GM13977 (cell line): Measurements from ENCODE around the gene FBXL5.
A peak's percentile ranks its signal among the peaks of the same experiment; 100 is the strongest.

Experiments used
- DNase-seq: peaks from one replicate; pipeline ENCODE4 v3.0.0; 2012; ENCODE audit warnings: low spot score
- in situ Hi-C: fragments of 300-500 bp; cut with MboI; formaldehyde crosslinking; loops from one replicate; pipeline ENCODE4 v1.12.0; 2022; ENCODE audit warnings: low sequenced_read_pairs, low pct_unique_long_range_greater_than_20kb, mixed read lengths, inconsistent platforms; ENCODE audit not compliant: unreplicated experiment
- TF ChIP-seq, protein P1 (sequence below): IDR thresholded peaks from 2 replicates; pipeline ENCODE4 v1.5.1; 2012; ENCODE audit warnings: mild to moderate bottlenecking, control low read depth; ENCODE audit not compliant: insufficient read depth; ENCODE audit errors: extremely low read depth, missing control alignments

The FBXL5 gene

DNA sequence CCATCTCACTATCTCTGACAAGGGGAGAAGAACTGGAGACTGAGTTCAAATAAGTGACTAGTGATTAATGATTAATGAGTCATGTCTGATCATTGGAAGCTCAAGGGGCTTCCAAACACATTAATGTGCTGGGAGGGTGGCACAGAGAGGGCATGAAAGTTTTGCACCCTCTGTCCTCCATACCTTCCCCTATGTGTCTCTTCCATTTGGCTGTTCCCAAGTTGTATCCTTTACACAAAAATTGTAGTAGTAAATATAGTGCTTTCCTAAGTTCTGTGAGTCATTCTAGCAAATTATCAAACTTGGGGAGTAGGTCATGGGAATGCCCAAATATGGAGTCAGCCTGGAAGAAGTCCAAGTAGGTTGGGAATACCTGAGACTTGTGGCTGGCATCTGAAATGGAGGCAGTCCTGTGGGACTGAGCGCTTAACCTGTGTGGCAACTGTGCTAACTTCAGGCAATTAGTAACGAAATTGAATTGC lies 22.4 kb upstream of the FBXL5 start:
- DNase-seq, result no peak
- TF ChIP-seq, protein P1, sequence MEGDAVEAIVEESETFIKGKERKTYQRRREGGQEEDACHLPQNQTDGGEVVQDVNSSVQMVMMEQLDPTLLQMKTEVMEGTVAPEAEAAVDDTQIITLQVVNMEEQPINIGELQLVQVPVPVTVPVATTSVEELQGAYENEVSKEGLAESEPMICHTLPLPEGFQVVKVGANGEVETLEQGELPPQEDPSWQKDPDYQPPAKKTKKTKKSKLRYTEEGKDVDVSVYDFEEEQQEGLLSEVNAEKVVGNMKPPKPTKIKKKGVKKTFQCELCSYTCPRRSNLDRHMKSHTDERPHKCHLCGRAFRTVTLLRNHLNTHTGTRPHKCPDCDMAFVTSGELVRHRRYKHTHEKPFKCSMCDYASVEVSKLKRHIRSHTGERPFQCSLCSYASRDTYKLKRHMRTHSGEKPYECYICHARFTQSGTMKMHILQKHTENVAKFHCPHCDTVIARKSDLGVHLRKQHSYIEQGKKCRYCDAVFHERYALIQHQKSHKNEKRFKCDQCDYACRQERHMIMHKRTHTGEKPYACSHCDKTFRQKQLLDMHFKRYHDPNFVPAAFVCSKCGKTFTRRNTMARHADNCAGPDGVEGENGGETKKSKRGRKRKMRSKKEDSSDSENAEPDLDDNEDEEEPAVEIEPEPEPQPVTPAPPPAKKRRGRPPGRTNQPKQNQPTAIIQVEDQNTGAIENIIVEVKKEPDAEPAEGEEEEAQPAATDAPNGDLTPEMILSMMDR, result no peak
- in situ Hi-C loops, result no loop called here

DNA sequence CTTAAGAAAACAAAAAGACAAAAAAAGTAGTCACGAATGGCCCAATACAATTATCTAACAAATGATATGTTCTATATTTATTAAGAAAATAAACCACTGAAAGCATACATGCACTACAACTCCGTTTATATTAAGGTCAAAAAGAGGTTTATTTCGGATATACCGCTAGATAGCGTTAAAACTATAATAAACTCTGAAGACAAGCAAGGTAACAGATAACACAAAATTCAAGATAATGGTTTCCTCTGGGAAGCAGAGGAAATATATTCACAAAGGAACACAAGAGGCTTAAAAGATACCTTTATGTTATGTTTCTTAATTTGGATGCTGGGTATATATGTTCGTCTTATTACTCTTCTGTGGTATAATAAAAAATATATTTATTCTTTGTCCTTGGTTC lies 21.7 kb upstream of the FBXL5 start:
- no peak for DNase-seq
- in situ Hi-C loops, result no loop called here
- TF ChIP-seq, protein P1, result no peak

DNA sequence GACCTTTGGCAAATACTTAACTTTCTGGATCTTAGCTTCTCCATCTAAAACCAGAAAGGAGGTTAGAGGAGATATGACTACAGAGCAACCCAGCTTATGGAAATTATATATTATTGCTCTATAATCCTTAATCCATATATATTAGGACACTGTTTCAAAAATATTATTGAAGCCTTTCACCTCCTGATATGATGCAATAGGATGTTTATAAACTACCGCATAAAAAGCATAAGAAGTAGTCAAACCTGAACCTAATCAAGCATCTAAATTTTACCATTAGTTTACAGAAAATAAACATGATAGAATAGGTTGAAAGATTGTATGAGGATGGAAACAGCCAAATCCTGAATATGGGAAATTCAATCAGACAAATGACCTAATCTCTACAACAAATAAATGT lies 20.9 kb upstream of the FBXL5 start:
- no peak for DNase-seq
- TF ChIP-seq, protein P1, result no peak
- in situ Hi-C loops, result no loop called here

DNA sequence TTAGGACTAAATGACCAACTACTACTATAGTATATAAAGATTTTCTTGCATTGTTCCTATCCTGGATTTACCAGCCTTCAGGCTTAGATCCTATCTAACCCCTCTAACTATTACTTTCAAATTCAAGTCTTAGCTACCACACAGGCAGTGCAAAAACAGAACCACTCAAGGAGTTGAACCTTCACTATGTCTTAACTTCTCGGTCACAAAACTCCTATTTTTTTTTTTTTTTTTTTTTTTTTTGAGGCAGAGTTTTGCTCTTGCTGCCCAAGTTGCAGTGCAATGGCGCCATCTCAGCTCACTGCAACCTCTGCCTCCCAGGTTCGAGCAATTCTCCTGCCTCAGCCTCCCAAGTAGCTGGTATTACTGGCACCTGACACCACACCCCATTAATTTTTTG lies 20.2 kb upstream of the FBXL5 start:
- no peak for DNase-seq
- in situ Hi-C loops, result no loop called here
- TF ChIP-seq, protein P1, result peak; percentile 2

DNA sequence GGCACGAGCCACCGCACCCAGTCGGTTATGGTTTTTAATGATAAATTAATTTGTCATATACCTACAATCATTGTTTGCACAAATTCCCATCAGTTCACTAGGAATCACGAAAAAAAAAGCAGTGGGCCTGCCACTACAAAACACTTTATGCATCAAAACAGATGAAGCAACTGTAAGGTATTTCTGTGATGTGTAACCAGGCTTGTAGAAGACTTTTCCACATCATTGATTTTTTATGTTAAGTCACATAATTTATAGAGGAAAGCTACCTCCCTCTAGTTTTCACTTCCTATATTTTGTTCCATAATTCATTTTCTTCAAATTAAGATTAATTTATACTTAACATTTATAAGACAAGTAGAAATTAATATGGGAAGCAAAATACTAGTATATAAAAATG lies 19.8 kb upstream of the FBXL5 start:
- TF ChIP-seq, protein P1, result no peak
- in situ Hi-C loops, result loop anchor here (25.0 kb wide), 1 partner anchor 663 kb away; the partner anchor contains the start of gene CPEB2
- no peak for DNase-seq

DNA sequence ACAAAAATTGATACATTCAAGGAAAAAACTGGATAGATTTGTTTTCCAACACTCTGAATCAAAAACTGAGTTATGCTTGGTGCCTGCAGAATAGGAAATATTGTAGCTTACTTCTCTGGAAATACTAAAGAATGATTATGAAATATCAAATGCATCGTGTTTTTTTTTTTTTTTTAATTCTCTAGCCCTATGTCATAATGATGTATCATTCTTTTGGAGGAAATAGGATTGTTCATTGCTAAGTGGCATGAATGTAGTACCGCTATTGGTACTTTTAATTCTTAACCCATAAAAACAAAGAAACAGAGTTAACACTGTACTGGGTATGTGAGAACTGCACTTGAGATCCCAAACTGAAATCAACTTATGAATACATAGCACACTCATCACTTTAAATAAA lies 18.9 kb upstream of the FBXL5 start:
- in situ Hi-C loops, result loop anchor here (25.0 kb wide), 1 partner anchor 662 kb away; the partner anchor contains the start of gene CPEB2
- DNase-seq, result no peak
- TF ChIP-seq, protein P1, result no peak
